ENCODE measurements around the gene CRACR2A. TPM values are rescaled to one million over a fixed set of nuclear protein-coding genes. Genes with fewer than 3 reads are reported as not detected.

Gene CRACR2A
- total RNA-seq, 4 donors from 2014 or later, result 1.2 to 7.9 (median 2.2) TPM

DNA sequence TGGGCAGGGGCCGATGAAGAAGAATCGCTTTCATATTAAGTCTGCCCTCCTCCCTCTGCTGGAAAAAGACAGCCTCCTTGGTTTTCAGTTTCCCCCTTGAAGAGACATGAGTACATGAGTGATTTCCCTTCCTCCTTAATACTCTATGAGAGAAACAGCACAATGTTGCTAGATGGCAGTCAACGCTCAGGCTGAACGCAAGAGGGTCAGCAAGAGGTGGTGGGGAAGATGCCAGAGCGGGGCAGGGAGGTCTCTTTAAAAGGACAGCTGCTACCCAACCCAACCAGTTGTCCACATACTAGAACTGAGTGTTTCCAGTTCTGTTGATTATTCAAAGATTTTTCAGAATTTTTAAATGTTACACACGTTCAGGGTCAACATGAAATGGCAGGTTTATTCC is 22.8 kb downstream of the CRACR2A start:
- no peak overlapping the region for H3K4me3 ChIP-seq (replicated peaks in 1 of 3)
- DNase-seq, result no peak
- WGBS, 2 donors, result 96 to 97% methylated on average over 6 of the region's 6 CpGs
- intact Hi-C loops (cut with DNase I), result no loop called here
- no peaks in the 10 kb centered on the region for H3K27me3 ChIP-seq
- TF ChIP-seq POLR2A (IDR thresholded peaks at IDR 0.05), result no peak
- TF ChIP-seq, protein P1, sequence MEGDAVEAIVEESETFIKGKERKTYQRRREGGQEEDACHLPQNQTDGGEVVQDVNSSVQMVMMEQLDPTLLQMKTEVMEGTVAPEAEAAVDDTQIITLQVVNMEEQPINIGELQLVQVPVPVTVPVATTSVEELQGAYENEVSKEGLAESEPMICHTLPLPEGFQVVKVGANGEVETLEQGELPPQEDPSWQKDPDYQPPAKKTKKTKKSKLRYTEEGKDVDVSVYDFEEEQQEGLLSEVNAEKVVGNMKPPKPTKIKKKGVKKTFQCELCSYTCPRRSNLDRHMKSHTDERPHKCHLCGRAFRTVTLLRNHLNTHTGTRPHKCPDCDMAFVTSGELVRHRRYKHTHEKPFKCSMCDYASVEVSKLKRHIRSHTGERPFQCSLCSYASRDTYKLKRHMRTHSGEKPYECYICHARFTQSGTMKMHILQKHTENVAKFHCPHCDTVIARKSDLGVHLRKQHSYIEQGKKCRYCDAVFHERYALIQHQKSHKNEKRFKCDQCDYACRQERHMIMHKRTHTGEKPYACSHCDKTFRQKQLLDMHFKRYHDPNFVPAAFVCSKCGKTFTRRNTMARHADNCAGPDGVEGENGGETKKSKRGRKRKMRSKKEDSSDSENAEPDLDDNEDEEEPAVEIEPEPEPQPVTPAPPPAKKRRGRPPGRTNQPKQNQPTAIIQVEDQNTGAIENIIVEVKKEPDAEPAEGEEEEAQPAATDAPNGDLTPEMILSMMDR (IDR thresholded peaks at IDR 0.05), result no peak
- H3K36me3 ChIP-seq, result no peaks in the 10 kb centered on the region
- H3K4me1 ChIP-seq, result no peaks in the 10 kb centered on the region
- no peak overlapping the region for H3K27ac ChIP-seq
- no peaks in the 10 kb centered on the region for H3K9me3 ChIP-seq

DNA sequence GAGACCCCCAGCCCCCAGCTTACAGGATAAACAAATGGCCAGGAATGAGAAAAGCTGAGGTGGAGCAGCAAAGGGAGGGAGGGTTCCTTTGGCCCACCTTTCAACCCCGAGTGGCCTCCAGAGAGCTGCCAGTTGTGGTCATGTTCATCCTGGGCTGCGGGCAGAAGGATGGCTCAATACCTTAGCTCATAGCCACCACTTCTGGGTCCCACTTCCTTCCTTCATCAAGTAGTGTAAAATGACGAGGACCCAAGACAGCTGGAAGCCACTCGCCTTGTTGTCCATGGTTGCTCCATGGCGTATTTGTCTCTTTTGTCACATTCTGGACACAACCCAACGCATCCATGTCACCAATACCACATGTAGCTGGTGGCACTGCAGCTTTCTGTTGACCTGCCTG is 24.2 kb downstream of the CRACR2A start:
- H3K9me3 ChIP-seq, result no peaks in the 10 kb centered on the region
- no peak overlapping the region for H3K4me3 ChIP-seq (replicated peaks in 1 of 3)
- 83 to 84% methylated on average over 6 of the region's 6 CpGs for WGBS, 2 donors
- TF ChIP-seq, protein P1 (IDR thresholded peaks at IDR 0.05), result no peak
- TF ChIP-seq POLR2A (IDR thresholded peaks at IDR 0.05), result no peak
- no peaks in the 10 kb centered on the region for H3K4me1 ChIP-seq
- intact Hi-C loops (cut with DNase I), result no loop called here
- H3K27ac ChIP-seq, result no peak overlapping the region
- no peaks in the 10 kb centered on the region for H3K27me3 ChIP-seq
- DNase-seq, result no peak
- no peaks in the 10 kb centered on the region for H3K36me3 ChIP-seq

DNA sequence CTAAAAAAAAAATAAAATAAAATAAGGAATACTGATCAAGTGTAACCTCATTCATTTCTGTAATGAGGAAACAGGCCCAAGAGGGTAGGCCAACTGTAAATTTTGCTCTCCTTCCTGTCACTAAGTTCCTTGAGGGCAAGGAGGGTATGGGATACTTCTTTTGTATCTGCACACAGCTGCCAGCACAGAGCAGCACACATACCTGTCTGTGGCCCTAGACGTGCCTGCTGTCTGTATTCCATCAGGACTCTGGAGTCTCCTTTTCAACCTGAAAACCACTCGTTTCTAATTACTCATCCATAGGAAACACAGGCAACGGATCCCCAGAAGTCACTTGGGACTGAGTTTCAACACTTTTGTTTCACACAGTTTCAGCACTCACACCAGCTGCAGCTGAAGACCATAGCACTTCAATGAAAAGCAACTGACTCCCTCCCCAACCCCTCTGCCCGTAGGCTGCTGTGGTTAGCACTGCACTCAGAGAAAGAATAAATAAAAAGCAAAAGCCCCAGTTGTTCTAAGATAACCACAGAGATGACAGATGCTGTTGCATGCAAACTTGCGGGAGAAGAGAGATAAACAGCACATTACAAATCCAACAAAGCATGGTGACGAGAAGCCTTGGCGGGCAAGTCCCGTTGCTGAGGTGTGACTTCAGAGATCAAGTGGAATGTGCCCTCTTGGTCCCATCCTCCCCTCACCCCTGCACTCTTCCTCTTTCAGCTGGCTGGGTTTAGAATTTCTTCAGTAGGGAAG is 24.9 kb downstream of the CRACR2A start:
- Histone ChIP-seq H3K9me3 (no peaks in the 10 kb centered on the region), H3K27me3 (no peaks in the 10 kb centered on the region), H3K36me3 (no peaks in the 10 kb centered on the region), H3K4me1 (no peaks in the 10 kb centered on the region), H3K4me3 (replicated peaks in 1 of 3) (no peak overlapping the region), H3K27ac (no peak overlapping the region)
- intact Hi-C loops (cut with DNase I), result no loop called here
- DNase-seq, result no peak
- WGBS, 2 donors, result 61 to 75% methylated on average over 8 of the region's 8 CpGs
- TF ChIP-seq, protein P1 (IDR thresholded peaks at IDR 0.05), result no peak
- no peak for TF ChIP-seq POLR2A (IDR thresholded peaks at IDR 0.05)

DNA sequence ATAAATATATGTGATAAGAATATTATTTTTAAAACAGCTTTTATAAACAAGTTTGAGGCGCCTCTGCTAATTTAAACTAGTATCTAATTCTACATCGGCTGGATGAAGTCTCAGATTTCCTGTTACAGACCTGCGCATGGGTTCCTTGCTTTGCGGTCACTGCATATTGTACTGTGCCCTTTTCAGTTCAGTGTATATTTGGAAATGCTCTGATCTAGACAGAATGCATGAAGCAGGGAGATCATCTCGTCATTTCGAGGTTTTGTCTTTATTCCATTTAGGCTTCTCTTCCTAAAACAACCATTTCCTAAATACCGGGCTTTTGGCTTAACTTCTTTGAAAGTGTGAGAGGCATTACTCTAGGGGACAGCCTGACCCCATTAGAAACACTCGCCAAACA is 25.6 kb downstream of the CRACR2A start:
- intact Hi-C loops (cut with DNase I), result no loop called here
- Histone ChIP-seq H3K27ac (no peak overlapping the region), H3K27me3 (no peaks in the 10 kb centered on the region), H3K9me3 (no peaks in the 10 kb centered on the region), H3K4me1 (no peaks in the 10 kb centered on the region), H3K4me3 (replicated peaks in 1 of 3) (no peak overlapping the region), H3K36me3 (no peaks in the 10 kb centered on the region)
- 89 to 92% methylated on average over 8 of the region's 8 CpGs for WGBS, 2 donors
- DNase-seq, result no peak
- TF ChIP-seq POLR2A (IDR thresholded peaks at IDR 0.05), result no peak
- TF ChIP-seq, protein P1 (IDR thresholded peaks at IDR 0.05), result no peak

GRCh38 chr12:3726456-3726855 is 26.5 kb downstream of the CRACR2A start:
- intact Hi-C loops (cut with DNase I), result no loop called here
- Histone ChIP-seq H3K36me3 (no peaks in the 10 kb centered on the region), H3K4me1 (no peaks in the 10 kb centered on the region), H3K27me3 (no peaks in the 10 kb centered on the region), H3K9me3 (no peaks in the 10 kb centered on the region), H3K27ac (no peak overlapping the region), H3K4me3 (replicated peaks in 1 of 3) (no peak overlapping the region)
- TF ChIP-seq, protein P1 (IDR thresholded peaks at IDR 0.05), result no peak
- no peak for TF ChIP-seq POLR2A (IDR thresholded peaks at IDR 0.05)
- 76 to 92% methylated on average over 6 of the region's 6 CpGs for WGBS, 2 donors
- no peak for DNase-seq
